IMR-90 (cell line): ENCODE data around the gene RAB11FIP3. TPM values are rescaled to one million over a fixed set of nuclear protein-coding genes. Genes with fewer than 3 reads are reported as not detected.

Experiments used
- ATAC-seq: fragments of 200-7000 bp; cut with Tn5 transposase; 2 replicates; pipeline ENCODE4 v1.9.1; 2020; ENCODE audit warnings: low read depth, mild to moderate bottlenecking, moderate library complexity
- BruUV-seq: library from RNA; stranded (reverse); fragments of 400-500 nt; replicated peaks from 2 replicates; lab custom pipeline; 2021; lab: Mats Ljungman, UMichigan
- CTCF ChIA-PET: fragments of 300-600 bp; formaldehyde crosslinking; extraction: SDS; loops from one replicate; lab custom pipeline; 2021; ENCODE audit warnings: antibody characterized with exemption; lab: Yijun Ruan, JAX
- POLR2A ChIA-PET: fragments of 300-600 bp; sonication (Branson Sonifier 250); formaldehyde crosslinking; loops from one replicate; lab custom pipeline; 2022; ENCODE audit warnings: antibody characterized with exemption; ENCODE audit not compliant: unreplicated experiment; lab: Charles Lee
- DNase-seq: peaks from one replicate; pipeline ENCODE4 v3.0.0; 2013
- H2AFZ ChIP-seq: replicated peaks from 2 replicates; pipeline ENCODE3; 2013; ENCODE audit warnings: low read length, mild to moderate bottlenecking; ENCODE audit not compliant: poor library complexity
- H2AK5ac ChIP-seq: 2 replicates; pipeline ENCODE4 v1.6.1; 2013; ENCODE audit warnings: low read depth, low read length, inconsistent platforms
- H2AK9ac ChIP-seq: replicated peaks from 2 replicates; pipeline ENCODE3; 2013; ENCODE audit warnings: mild to moderate bottlenecking, low read depth, low read length, moderate library complexity; ENCODE audit not compliant: poor library complexity
- H2BK120ac ChIP-seq: 2 replicates; pipeline ENCODE4 v1.6.1; 2013; ENCODE audit warnings: low read depth, low read length, inconsistent platforms
- H2BK15ac ChIP-seq: 3 replicates; pipeline ENCODE4 v1.6.1; 2013; ENCODE audit warnings: low read depth, low read length, inconsistent platforms
- H2BK20ac ChIP-seq: 2 replicates; pipeline ENCODE4 v1.6.1; 2013; ENCODE audit warnings: low read depth, mild to moderate bottlenecking, inconsistent platforms, low read length, moderate library complexity
- H2BK5ac ChIP-seq: 2 replicates; pipeline ENCODE4 v1.6.1; 2013; ENCODE audit warnings: mild to moderate bottlenecking, low read depth, low read length, inconsistent platforms; ENCODE audit not compliant: poor library complexity, severe bottlenecking
- H3K14ac ChIP-seq: replicated peaks from 2 replicates; pipeline ENCODE4 v1.6.1; 2013; ENCODE audit warnings: low read depth, low read length, inconsistent platforms
- H3K18ac ChIP-seq: 2 replicates; pipeline ENCODE4 v1.6.1; 2013; ENCODE audit warnings: low read depth, low read length, control low read depth
- H3K23ac ChIP-seq: 2 replicates; pipeline ENCODE4 v1.6.1; 2013; ENCODE audit warnings: low read depth, low read length, inconsistent platforms
- H3K27ac ChIP-seq: 2 replicates; pipeline ENCODE4 v1.5.1; 2013; ENCODE audit warnings: mild to moderate bottlenecking, control low read depth, low read length; ENCODE audit not compliant: insufficient read depth
- H3K27me3 ChIP-seq: 2 replicates; pipeline ENCODE4 v1.6.1; 2013; ENCODE audit warnings: low read length; ENCODE audit not compliant: control insufficient read depth, insufficient read depth
- H3K36me3 ChIP-seq: 2 replicates; pipeline ENCODE4 v1.6.1; 2013; ENCODE audit warnings: low read length, mixed read lengths; ENCODE audit not compliant: control insufficient read depth, insufficient read depth
- H3K4ac ChIP-seq: 2 replicates; pipeline ENCODE4 v1.6.1; 2013; ENCODE audit warnings: low read depth, low read length, inconsistent platforms
- H3K4me1 ChIP-seq: 2 replicates; pipeline ENCODE4 v1.6.1; 2013; ENCODE audit warnings: low read length, mixed read lengths; ENCODE audit not compliant: control insufficient read depth, insufficient read depth
- H3K4me2 ChIP-seq: 2 replicates; pipeline ENCODE4 v1.6.1; 2013; ENCODE audit warnings: low read depth, mild to moderate bottlenecking, control low read depth, low read length, moderate library complexity
- H3K4me3 ChIP-seq: 2 replicates; pipeline ENCODE4 v1.5.1; 2013; ENCODE audit warnings: low read depth, mild to moderate bottlenecking, control low read depth, low read length, moderate library complexity; ENCODE audit not compliant: insufficient read depth
- H3K56ac ChIP-seq: 2 replicates; pipeline ENCODE4 v1.6.1; 2013; ENCODE audit warnings: low read length, inconsistent platforms; ENCODE audit not compliant: insufficient read depth; ENCODE audit errors: extremely low read depth
- H3K79me1 ChIP-seq, 2 experiments: 2 replicates each; pipeline ENCODE4 v1.6.1; 2013; ENCODE audit warnings: low read length in 2 of 2, inconsistent platforms in 1 of 2, low read depth in 1 of 2
- H3K9ac ChIP-seq: 2 replicates; pipeline ENCODE4 v1.6.1; 2013; ENCODE audit warnings: low read depth, low read length, control low read depth
- H3K9me1 ChIP-seq: 2 replicates; pipeline ENCODE4 v1.6.1; 2013; ENCODE audit warnings: low read length, inconsistent platforms; ENCODE audit not compliant: insufficient read depth
- H3K9me3 ChIP-seq: 2 replicates; pipeline ENCODE4 v1.6.1; 2013; ENCODE audit warnings: low read length; ENCODE audit not compliant: control insufficient read depth, insufficient read depth
- H4K20me1 ChIP-seq: 2 replicates; pipeline ENCODE4 v1.6.1; 2013; ENCODE audit warnings: low read length, inconsistent platforms; ENCODE audit not compliant: insufficient read depth
- H4K5ac ChIP-seq: 2 replicates; pipeline ENCODE4 v1.6.1; 2013; ENCODE audit warnings: mild to moderate bottlenecking, low read depth, low read length, control low read depth
- H4K8ac ChIP-seq, 2 experiments: 2 replicates each; pipeline ENCODE4 v1.6.1; 2013; ENCODE audit warnings: low read depth in 2 of 2, low read length in 2 of 2, control low read depth in 1 of 2, inconsistent platforms in 1 of 2
- H4K91ac ChIP-seq: 2 replicates; pipeline ENCODE4 v1.6.1; 2013; ENCODE audit warnings: low read depth, low read length, inconsistent platforms; ENCODE audit not compliant: insufficient read depth
- BHLHE40 ChIP-seq: fragments of 150-350 bp; IDR thresholded peaks from 2 replicates; pipeline ENCODE4 v1.6.1; 2016; ENCODE audit warnings: mild to moderate bottlenecking, low read depth, low read length
- CHD1 ChIP-seq: IDR thresholded peaks from 2 replicates; pipeline ENCODE4 v1.6.1; 2012; ENCODE audit warnings: low read depth, low read length, improper control_type of control experiment
- FOS ChIP-seq: fragments of 150-350 bp; IDR thresholded peaks from 2 replicates; pipeline ENCODE4 v1.6.1; 2016; ENCODE audit warnings: low read depth, low read length
- MAZ ChIP-seq: IDR thresholded peaks from 2 replicates; pipeline ENCODE4 v1.6.1; 2012; ENCODE audit warnings: low read depth, mild to moderate bottlenecking, low read length, improper control_type of control experiment, moderate library complexity, borderline replicate concordance
- MXI1 ChIP-seq: IDR thresholded peaks from 2 replicates; pipeline ENCODE4 v1.6.1; 2012; ENCODE audit warnings: low read depth, mild to moderate bottlenecking, low read length, moderate library complexity, borderline replicate concordance
- NFE2L2 ChIP-seq: fragments of 150-350 bp; IDR thresholded peaks from 2 replicates; pipeline ENCODE4 v1.6.1; 2016; ENCODE audit warnings: low read depth, mild to moderate bottlenecking, low read length
- POLR2A ChIP-seq: IDR thresholded peaks from 2 replicates; pipeline ENCODE4 v1.6.1; 2012; ENCODE audit warnings: mild to moderate bottlenecking, low read depth, low read length
- RCOR1 ChIP-seq: IDR thresholded peaks from 2 replicates; pipeline ENCODE4 v1.6.1; 2012; ENCODE audit warnings: mild to moderate bottlenecking, low read length, improper control_type of control experiment; ENCODE audit not compliant: insufficient replicate concordance
- RFX5 ChIP-seq: IDR thresholded peaks from 2 replicates; pipeline ENCODE4 v1.8.0; 2012; ENCODE audit warnings: low read depth, mild to moderate bottlenecking, low read length, moderate library complexity
- WGBS, 2 experiments: methylation state at CpG; one replicate each; pipeline versions ENCODE4 v1.1.5 to v1.1.7; 2013; ENCODE audit warnings: missing lambda C conversion rate in 2 of 2; ENCODE audit not compliant: insufficient read length in 1 of 2; ENCODE audit errors: extremely low coverage in 2 of 2; 5-methylcytosine and 5-hydroxymethylcytosine counted together
- dilution Hi-C: fragments of 300-500 bp; cut with HindIII; formaldehyde crosslinking; loops from one replicate; pipeline ENCODE4 v1.14.3; 2018; ENCODE audit warnings: low sequenced_read_pairs; ENCODE audit not compliant: unreplicated experiment
- in situ Hi-C: fragments of 300-500 bp; cut with MboI; formaldehyde crosslinking; loops from 3 replicates; pipeline ENCODE4 v1.14.3; 2019; ENCODE audit warnings: low sequenced_read_pairs, inconsistent platforms, mixed read lengths
- intact Hi-C: fragments of 100-400 bp; cut with micrococcal nuclease; formaldehyde crosslinking; loops from 2 replicates; pipeline ENCODE4 v1.10.0; 2022
- polyA plus RNA-seq, 3 experiments: library from polyadenylated mRNA; depleted of rRNA; stranded (reverse); fragments of >200 nt; gene quantifications; 2 replicates each; pipeline ENCODE4 v1.2.3, GENCODE V29; 2012; ENCODE audit warnings: low replicate concordance in 1 of 3
- total RNA-seq: library from RNA; depleted of rRNA; stranded (reverse); fragments of >200 nt; gene quantifications from 2 replicates; pipeline ENCODE4 v1.2.3, GENCODE V29; 2012
- TF ChIP-seq, protein P1 (sequence below): fragments of 150-350 bp; IDR thresholded peaks from 2 replicates; pipeline ENCODE4 v1.6.1; 2016; ENCODE audit warnings: low read depth, mild to moderate bottlenecking, low read length, moderate library complexity, borderline replicate concordance
- TF ChIP-seq, protein P2 (sequence below): fragments of 150-350 bp; IDR thresholded peaks from 2 replicates; pipeline ENCODE4 v1.6.1; 2017; ENCODE audit warnings: mild to moderate bottlenecking, antibody characterized with exemption, low read length, low read depth

The RAB11FIP3 gene
- total and polyA plus RNA-seq, 2 of the 4 experiments (the other 2 are of a cell fraction) = 7.5 to 22.5 TPM

DNA sequence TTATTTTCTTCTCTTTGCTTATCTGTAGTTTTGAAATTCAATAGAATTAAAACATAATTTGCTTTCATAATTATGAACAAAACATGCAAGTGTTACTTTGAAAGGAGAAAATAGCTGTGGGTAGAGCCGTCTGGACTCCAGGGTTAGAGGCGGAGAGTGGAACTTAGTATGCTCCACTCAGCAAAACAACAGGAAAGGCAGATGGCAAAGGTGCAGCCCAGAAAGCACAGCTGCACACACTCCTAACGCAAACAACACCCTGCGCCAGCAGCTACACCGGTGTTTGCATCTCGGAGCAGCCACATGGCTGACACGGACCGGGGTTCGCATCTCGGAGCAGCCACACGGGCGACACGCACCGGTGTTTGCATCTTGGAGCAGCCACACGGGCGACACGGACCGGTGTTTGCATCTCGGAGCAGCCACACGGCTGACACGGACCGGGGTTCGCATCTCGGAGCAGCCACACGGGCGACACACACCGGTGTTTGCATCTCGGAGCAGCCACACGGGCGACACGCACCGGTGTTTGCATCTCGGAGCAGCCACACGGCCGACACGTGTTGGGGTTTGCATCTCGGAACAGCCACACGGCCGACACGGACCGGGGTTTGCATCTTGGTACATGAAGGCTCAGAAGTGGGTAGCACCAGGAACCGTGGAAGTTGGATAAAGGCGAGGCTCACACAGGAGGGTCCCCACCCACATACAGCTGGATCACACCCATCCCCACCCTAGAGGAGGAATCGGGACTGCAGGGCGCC lies 89.9 kb downstream of the RAB11FIP3 start (continued):
- TF ChIP-seq RFX5 = no peak

DNA sequence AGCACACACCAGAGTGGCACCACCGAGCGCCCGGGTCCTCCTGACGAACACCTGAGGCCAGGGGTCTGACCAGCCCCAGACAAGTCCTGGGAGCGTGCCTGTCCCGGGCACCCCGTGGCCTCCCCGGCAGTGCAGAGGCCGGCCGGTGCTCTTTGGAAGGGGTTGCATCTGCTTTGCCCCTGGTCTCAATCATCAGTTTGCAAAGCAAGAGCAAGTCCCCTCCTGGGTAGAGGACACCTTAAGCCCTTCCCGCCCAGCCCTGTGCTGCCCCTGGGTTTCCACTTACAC lies 90.4 kb downstream of the RAB11FIP3 start:
- no peak overlapping the region for H3K14ac ChIP-seq
- H3K9ac ChIP-seq = no peak overlapping the region
- no peak overlapping the region for H3K4me3 ChIP-seq
- intact Hi-C loops (no loop called here), in situ Hi-C loops (no loop called here), dilution Hi-C loops (no loop called here)
- H4K8ac ChIP-seq = no peak overlapping the region
- 0 out of 4 replicates have a peak, but pooled peaks cover 0 to 7% of the 10 kb centered on the region in 2 experiments for H3K79me1 ChIP-seq
- H3K36me3 ChIP-seq = peaks cover 40% of the 10 kb centered on the region
- no peak overlapping the region for H3K27ac ChIP-seq
- no peak overlapping the region for H4K5ac ChIP-seq
- H2BK20ac ChIP-seq = no peak overlapping the region
- BruUV-seq = no TSS peak
- no peak overlapping the region for H3K4me2 ChIP-seq
- no peaks in the 10 kb centered on the region for H3K27me3 ChIP-seq
- WGBS, 2 experiments = 95% methylated on average over 5 of the region's 11 CpGs; no CpG with 5 or more reads in 1 of the 2 experiments
- no peak overlapping the region for H3K4ac ChIP-seq
- H4K91ac ChIP-seq = no peak overlapping the region
- H2BK120ac ChIP-seq = no peak overlapping the region
- CTCF ChIA-PET = no interaction called here
- no peak overlapping the region for H2BK15ac ChIP-seq
- H3K9me3 ChIP-seq = no peaks in the 10 kb centered on the region
- no peak overlapping the region for H2AFZ ChIP-seq
- no peak overlapping the region for H2BK5ac ChIP-seq
- no peak overlapping the region for H3K23ac ChIP-seq
- no peak overlapping the region for H3K18ac ChIP-seq
- H2AK9ac ChIP-seq = no peak overlapping the region
- no peaks in the 10 kb centered on the region for H3K4me1 ChIP-seq
- no peaks in the 10 kb centered on the region; the same call in 1 of the 2 replicates for H4K20me1 ChIP-seq
- ATAC-seq (no peak), DNase-seq (no peak)
- 0 out of 2 replicates have a peak, but pooled peaks cover 2% of the 10 kb centered on the region for H3K9me1 ChIP-seq
- H2AK5ac ChIP-seq = no peak overlapping the region
- no peak overlapping the region for H3K56ac ChIP-seq
- TF ChIP-seq, protein P1, sequence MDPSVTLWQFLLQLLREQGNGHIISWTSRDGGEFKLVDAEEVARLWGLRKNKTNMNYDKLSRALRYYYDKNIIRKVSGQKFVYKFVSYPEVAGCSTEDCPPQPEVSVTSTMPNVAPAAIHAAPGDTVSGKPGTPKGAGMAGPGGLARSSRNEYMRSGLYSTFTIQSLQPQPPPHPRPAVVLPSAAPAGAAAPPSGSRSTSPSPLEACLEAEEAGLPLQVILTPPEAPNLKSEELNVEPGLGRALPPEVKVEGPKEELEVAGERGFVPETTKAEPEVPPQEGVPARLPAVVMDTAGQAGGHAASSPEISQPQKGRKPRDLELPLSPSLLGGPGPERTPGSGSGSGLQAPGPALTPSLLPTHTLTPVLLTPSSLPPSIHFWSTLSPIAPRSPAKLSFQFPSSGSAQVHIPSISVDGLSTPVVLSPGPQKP = no peak
- TF ChIP-seq FOS = no peak
- no peak for TF ChIP-seq POLR2A
- no peak for TF ChIP-seq MAZ
- no peak for TF ChIP-seq MXI1
- TF ChIP-seq NFE2L2 = no peak
- TF ChIP-seq, protein P2, sequence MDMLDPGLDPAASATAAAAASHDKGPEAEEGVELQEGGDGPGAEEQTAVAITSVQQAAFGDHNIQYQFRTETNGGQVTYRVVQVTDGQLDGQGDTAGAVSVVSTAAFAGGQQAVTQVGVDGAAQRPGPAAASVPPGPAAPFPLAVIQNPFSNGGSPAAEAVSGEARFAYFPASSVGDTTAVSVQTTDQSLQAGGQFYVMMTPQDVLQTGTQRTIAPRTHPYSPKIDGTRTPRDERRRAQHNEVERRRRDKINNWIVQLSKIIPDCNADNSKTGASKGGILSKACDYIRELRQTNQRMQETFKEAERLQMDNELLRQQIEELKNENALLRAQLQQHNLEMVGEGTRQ = no peak
- no peak for TF ChIP-seq CHD1
- TF ChIP-seq RFX5 = no peak
- no peak for TF ChIP-seq BHLHE40
- TF ChIP-seq RCOR1 = no peak
- POLR2A ChIA-PET = no interaction called here
